SK-N-SH treated with all-trans-retinoic acid at 6 μM for 48 hours (cell line): ENCODE measurements around the gene MRPS23.

ENCODE experiments used
- ATAC-seq: fragments of 200-7000 bp; cut with Tn5 transposase; 3 replicates; pipeline ENCODE4 v1.9.1; 2020; ENCODE audit warnings: mild to moderate bottlenecking, moderate library complexity
- ARNTL ChIP-seq: fragments of 450-650 bp; formaldehyde crosslinking; IDR thresholded peaks from 2 replicates; pipeline ENCODE4 v1.5.0; 2020; ENCODE audit warnings: low read depth, mild to moderate bottlenecking, moderate library complexity, borderline replicate concordance
- BACH2 ChIP-seq: fragments of 250-450 bp; sonication (Bioruptor Pico); IDR thresholded peaks from 2 replicates; pipeline ENCODE4 v1.9.0; 2021; ENCODE audit warnings: mild to moderate bottlenecking, borderline replicate concordance
- CREB5 ChIP-seq: fragments of 250-450 bp; sonication (Bioruptor Pico); IDR thresholded peaks from 2 replicates; pipeline ENCODE4 v1.5.1; 2020; ENCODE audit warnings: low read depth, mild to moderate bottlenecking, moderate library complexity
- CSDC2 ChIP-seq: fragments of 250-450 bp; sonication (Bioruptor Pico); IDR thresholded peaks from 2 replicates; pipeline ENCODE4 v1.5.0; 2020; ENCODE audit warnings: mild to moderate bottlenecking, moderate library complexity
- CSRNP3 ChIP-seq: fragments of 250-450 bp; sonication (Bioruptor Pico); IDR thresholded peaks from 2 replicates; pipeline ENCODE4 v1.5.1; 2021; ENCODE audit warnings: mild to moderate bottlenecking, moderate library complexity
- ESRRG ChIP-seq: fragments of 250-450 bp; sonication (Bioruptor Pico); IDR thresholded peaks from 2 replicates; pipeline ENCODE4 v1.6.1; 2021; ENCODE audit warnings: mild to moderate bottlenecking
- GLIS3 ChIP-seq: fragments of 250-450 bp; sonication (Bioruptor Pico); IDR thresholded peaks from 2 replicates; pipeline ENCODE4 v1.5.0; 2020; ENCODE audit warnings: mild to moderate bottlenecking, moderate library complexity
- ISL1 ChIP-seq: fragments of 250-450 bp; sonication (Bioruptor Pico); IDR thresholded peaks from 2 replicates; pipeline ENCODE4 v2.1.2; 2022; ENCODE audit warnings: mild to moderate bottlenecking, moderate library complexity
- PPARA ChIP-seq: fragments of 250-450 bp; sonication (Bioruptor Pico); IDR thresholded peaks from 2 replicates; pipeline ENCODE4 v1.5.0; 2020; ENCODE audit warnings: mild to moderate bottlenecking, borderline replicate concordance
- RARB ChIP-seq: fragments of 250-450 bp; sonication (Bioruptor Pico); IDR thresholded peaks from 2 replicates; pipeline ENCODE4 v1.8.0; 2021; ENCODE audit warnings: mild to moderate bottlenecking, moderate library complexity
- SNAI2 ChIP-seq: fragments of 250-450 bp; sonication (Bioruptor Pico); IDR thresholded peaks from 2 replicates; pipeline ENCODE4 v1.5.0; 2020; ENCODE audit warnings: mild to moderate bottlenecking, moderate library complexity
- TCF4 ChIP-seq: fragments of 250-450 bp; sonication (Bioruptor Pico); IDR thresholded peaks from 2 replicates; pipeline ENCODE4 v1.8.0; 2021; ENCODE audit warnings: mild to moderate bottlenecking, moderate library complexity, borderline replicate concordance
- TOX ChIP-seq: fragments of 250-450 bp; sonication (Bioruptor Pico); IDR thresholded peaks from 2 replicates; pipeline ENCODE4 v1.8.0; 2021; ENCODE audit warnings: mild to moderate bottlenecking, moderate library complexity, borderline replicate concordance
- TSHZ2 ChIP-seq: fragments of 250-450 bp; sonication (Bioruptor Pico); IDR thresholded peaks from 2 replicates; pipeline ENCODE4 v1.5.0; 2020; ENCODE audit warnings: mild to moderate bottlenecking, moderate library complexity
- ZFP3 ChIP-seq: fragments of 250-450 bp; sonication (Bioruptor Pico); IDR thresholded peaks from 2 replicates; pipeline ENCODE4 v1.5.0; 2020; ENCODE audit warnings: mild to moderate bottlenecking, moderate library complexity
- ZFP30 ChIP-seq: fragments of 450-650 bp; formaldehyde crosslinking; IDR thresholded peaks from 2 replicates; pipeline ENCODE4 v1.5.0; 2022; ENCODE audit warnings: mild to moderate bottlenecking, moderate library complexity
- ZNF565 ChIP-seq: fragments of 450-650 bp; formaldehyde crosslinking; conservative IDR thresholded peaks from 2 replicates; pipeline ENCODE4 v1.5.0; 2020; ENCODE audit warnings: low read depth, mild to moderate bottlenecking, moderate library complexity
- ZNF70 ChIP-seq: fragments of 450-650 bp; formaldehyde crosslinking; IDR thresholded peaks from 2 replicates; pipeline ENCODE4 v1.5.0; 2020; ENCODE audit warnings: mild to moderate bottlenecking, moderate library complexity
- ZNF8 ChIP-seq: fragments of 450-650 bp; formaldehyde crosslinking; IDR thresholded peaks from 2 replicates; pipeline ENCODE4 v1.5.0; 2020; ENCODE audit warnings: mild to moderate bottlenecking, moderate library complexity
- TF ChIP-seq, protein P1 (sequence below): fragments of 250-450 bp; sonication (Bioruptor Pico); IDR thresholded peaks from 2 replicates; pipeline ENCODE4 v1.8.0; 2021; ENCODE audit warnings: low read depth, mild to moderate bottlenecking, moderate library complexity, borderline replicate concordance

The MRPS23 gene

DNA sequence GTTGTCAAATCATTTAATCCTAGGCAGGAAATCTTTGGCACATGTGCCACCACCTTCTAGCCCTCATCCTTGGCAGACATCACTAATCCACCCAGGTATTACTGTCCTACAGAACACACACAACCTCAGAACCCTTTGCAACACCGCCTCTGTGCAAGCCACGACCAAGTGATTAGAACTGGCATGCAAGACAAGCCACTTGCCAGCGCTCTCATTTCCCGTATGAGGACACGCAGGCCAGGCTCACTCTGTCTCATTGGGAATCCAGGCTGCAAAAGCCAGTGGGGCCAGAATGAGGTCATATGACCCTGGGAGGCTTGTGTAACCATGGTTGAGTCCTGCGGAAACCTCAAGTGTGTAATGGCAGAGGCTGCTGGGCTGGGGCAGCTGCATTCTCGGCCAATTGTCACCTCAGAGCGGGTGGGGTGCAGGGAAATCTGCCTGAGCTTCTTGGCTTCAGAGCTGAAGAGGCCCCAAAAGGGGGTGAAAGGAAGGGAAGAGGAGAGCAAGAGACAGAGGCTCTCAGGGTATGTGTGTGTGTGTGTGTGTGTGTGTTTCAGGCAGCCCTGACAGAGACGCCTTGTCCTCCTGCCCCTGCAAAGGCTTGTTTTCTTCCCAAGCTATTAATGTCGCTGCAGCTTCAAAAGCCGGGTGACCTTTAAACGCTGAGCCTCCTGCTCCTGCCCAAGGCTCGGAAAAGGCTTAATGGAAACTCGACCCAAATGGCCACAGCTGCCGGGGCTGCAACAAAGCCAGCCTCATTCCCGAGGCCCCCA, 43.2 kb upstream of the MRPS23 start (continued):
- TF ChIP-seq TSHZ2 (CRISPR knock-in tag) = no peak

GRCh38 chr17:57892146-57892819, 42.4 kb upstream of the MRPS23 start:
- ATAC-seq = peak; percentile 63
- peak; percentile 28; the same call in 1 of the 2 replicates for TF ChIP-seq TSHZ2 (CRISPR knock-in tag)
- TF ChIP-seq ZNF70 (CRISPR knock-in tag) = no peak
- no peak for TF ChIP-seq SNAI2 (CRISPR knock-in tag)
- TF ChIP-seq, protein P1, sequence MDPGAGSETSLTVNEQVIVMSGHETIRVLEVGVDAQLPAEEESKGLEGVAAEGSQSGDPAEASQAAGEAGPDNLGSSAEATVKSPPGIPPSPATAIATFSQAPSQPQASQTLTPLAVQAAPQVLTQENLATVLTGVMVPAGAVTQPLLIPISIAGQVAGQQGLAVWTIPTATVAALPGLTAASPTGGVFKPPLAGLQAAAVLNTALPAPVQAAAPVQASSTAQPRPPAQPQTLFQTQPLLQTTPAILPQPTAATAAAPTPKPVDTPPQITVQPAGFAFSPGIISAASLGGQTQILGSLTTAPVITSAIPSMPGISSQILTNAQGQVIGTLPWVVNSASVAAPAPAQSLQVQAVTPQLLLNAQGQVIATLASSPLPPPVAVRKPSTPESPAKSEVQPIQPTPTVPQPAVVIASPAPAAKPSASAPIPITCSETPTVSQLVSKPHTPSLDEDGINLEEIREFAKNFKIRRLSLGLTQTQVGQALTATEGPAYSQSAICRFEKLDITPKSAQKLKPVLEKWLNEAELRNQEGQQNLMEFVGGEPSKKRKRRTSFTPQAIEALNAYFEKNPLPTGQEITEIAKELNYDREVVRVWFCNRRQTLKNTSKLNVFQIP = peak; percentile 51; the same call in 1 of the 2 replicates
- 0 out of 2 replicates have a peak, but pooled peaks have one; percentile 22 for TF ChIP-seq TOX
- TF ChIP-seq TCF4 (CRISPR knock-in tag) = no peak
- no peak for TF ChIP-seq ZNF565 (CRISPR knock-in tag)
- no peak for TF ChIP-seq ARNTL
- TF ChIP-seq ZNF8 = no peak
- TF ChIP-seq CSRNP3 = no peak
- TF ChIP-seq RARB (CRISPR knock-in tag) = no peak
- TF ChIP-seq ZFP3 (CRISPR knock-in tag) = no peak
- TF ChIP-seq PPARA = no peak

DNA sequence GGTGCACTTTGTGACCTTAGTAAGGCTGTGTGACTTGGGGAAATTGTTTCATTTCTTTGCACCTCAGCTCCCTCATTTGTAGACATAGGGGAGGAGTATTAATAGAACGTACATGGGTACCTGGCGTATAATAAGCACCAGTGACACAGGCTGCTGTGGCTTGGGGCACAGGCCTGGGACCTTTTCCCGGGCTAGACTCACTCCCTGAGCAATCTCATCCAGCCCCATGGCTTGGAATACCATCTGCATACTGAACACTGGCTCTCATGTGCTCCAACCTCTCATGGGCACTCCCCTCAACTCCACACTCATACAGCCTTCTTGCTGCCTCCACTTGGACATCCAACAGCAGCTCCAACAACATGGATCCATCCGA, 41.0 kb upstream of the MRPS23 start:
- ATAC-seq = peak; percentile 14
- TF ChIP-seq TCF4 (CRISPR knock-in tag) (no peak), GLIS3 (CRISPR knock-in tag) (no peak), BACH2 (CRISPR knock-in tag) (no peak), ESRRG (CRISPR knock-in tag) (no peak), CSDC2 (no peak), TSHZ2 (CRISPR knock-in tag) (no peak), ZFP3 (CRISPR knock-in tag) (no peak), CREB5 (CRISPR knock-in tag) (no peak), CSRNP3 (no peak), ZNF70 (CRISPR knock-in tag) (no peak), ISL1 (CRISPR knock-in tag) (no peak), ZFP30 (CRISPR knock-in tag) (no peak)
- TF ChIP-seq, protein P1 = no peak; the same call in 1 of the 2 replicates
